ENCODE measurements around the gene DOCK9.

The DOCK9 gene

DNA sequence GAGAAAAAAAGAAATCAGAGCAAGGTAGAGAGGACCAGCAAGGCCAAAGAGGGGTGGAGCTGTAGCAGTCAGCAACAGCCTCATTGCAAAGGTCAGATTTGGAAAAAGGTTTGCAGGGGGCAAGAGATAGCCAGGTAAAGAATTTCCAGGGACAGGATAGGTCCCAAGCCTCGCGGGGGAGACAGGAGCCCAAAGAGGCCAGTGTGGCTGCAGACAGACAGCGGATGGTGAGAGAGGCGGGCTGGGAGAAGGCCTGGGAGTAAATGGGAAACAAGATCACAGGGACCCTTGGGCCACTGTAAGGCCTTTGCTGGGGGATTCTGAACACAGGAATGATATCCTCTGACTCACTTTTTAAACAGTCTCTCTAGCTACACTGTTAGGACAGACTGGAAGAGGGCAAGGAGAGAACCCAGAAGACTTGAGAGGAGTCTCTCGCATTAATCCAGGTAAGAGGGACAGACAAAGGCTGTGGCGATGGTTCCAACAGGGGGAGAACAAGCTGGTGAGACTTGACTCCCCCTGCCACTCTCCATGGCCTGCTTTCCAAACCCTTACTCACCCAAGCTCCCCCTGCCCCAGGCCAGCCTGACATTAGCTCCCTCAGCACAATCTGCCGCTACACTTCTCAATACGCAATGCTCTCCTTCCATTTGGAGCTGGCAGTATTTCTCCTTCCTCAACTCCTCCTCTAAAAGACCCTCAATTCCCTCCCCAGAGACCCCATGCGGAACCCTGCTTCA is 31.8 kb downstream of the DOCK9 start:
- no peak for DNase-seq (ENCODE audit: low spot score)

DNA sequence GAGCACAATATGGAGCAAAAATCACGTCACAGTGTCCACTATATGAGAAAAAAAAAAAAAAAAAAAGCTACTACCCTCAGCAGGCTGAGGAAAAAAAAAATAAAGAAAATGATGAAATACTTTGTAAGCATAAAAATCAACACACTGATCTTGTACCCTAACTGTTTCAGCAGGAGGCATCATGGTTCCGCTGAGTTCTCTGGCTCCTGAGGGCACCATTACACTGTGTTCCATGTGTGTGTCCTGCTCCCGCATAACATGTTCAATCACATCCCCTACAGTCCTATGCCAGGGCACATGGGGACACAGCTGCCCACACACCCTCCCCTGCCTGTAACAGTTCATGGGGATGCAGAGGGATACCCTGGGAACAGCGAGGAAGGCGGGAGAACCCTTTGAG is 33.5 kb downstream of the DOCK9 start:
- no peak for DNase-seq (ENCODE audit: low spot score)

DNA sequence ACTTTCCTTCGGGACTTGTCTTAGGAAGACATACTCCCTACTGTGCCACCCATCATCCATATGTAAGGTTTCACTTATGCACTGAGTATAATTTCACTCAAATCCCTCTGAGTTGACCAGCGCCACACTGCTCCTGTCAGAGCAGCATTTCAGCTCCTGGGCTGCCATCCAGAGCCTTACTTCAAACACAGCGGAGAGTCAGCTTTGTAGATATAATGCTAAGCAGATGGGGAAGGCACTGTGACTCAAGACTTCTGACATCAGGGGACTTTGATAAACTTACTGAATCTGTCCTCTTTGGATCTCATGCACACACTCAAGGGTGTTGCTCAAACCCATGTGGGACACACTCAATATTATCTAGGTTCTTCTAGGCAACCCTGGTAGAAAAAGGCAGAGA is 34.9 kb downstream of the DOCK9 start:
- DNase-seq (ENCODE audit: low spot score) = no peak

DNA sequence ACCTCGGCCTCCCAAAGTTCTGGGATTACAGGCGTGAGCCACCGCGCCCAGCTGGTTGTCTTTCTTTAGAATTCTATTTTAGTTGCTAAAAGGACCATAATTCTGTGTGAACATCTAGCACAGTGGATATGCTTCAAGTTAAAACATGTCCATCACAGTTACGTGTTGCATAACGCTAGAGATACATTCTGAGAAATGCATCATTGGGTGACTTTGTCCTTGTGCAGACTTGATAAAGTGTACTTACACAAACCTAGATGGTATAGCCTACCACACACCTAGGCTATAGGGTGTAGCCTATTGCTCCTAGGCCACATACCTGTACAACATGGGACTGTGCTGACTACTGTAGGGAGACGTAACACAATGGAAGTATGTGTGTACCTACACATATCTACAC is 35.4 kb downstream of the DOCK9 start:
- DNase-seq (ENCODE audit: low spot score) = no peak

DNA sequence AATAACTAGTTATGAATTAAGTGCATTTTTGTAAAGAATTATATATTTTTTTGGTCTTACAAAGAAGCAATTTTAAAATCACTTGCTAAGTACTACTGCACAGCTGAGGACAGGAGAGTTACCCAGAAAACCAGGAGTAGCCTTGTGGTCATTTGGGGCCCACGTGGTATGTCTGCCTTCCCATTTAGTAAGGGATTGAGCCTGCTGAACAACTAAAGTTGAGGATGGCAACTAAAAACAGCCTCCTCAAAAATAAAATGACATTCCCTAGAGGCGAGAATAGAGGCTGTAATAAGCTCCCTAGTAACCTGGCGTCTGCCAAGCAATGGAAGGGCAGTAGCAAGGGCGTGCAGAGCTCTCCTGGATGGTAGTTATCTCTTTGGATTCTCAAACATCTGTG is 36.3 kb downstream of the DOCK9 start:
- no peak for DNase-seq (ENCODE audit: low spot score)

DNA sequence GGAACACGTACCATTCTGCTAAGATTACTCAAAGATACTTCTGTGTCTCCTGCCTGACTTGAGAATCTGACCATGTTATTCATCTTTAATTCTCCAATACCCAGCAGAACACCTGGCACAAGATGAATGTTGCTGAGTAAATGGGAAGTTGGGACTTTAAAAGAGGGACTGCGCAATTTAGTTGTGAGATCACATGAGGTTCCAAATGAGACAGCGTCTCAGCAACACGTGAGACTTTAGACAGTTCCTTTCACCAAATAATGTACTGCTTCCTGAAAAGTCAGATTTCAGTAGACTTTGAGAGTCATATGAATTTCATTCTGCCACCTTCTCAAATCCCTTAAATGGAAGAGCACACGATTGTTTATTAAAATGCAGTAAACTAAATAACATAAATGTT is 36.7 kb downstream of the DOCK9 start:
- no peak for DNase-seq (ENCODE audit: low spot score)

DNA sequence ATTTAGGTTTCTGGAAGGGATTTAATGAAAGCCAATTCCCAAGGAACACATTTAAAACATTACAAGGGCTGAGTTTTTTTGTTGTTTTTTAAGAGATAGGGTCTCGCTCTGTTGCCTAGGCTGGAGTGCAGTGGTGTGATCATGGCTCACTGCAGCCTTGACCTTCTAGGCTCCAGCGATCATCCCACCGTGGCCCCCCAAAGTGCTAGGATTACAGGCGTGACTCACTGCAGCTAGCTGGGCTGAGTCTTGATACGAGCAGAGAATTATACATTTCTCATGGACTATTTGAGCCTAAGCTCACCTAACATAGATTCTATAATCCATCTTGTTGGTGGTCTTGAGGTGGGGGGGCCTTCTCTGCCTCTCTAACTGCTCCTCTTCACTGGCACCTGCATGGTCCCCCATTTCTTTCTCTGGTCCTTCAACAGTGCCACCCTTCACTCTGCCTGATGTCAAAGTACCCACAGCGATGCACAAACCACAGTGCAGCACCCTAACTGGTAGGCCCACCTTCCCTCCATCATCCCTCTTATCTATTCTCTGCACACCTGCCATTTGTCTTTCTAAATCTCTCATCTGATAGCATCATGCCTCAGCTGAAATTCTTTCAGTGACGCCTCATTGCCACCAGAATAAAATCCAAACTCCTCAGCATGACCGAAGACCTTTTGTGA is 37.4 kb downstream of the DOCK9 start:
- DNase-seq (ENCODE audit: low spot score) = no peak

DNA sequence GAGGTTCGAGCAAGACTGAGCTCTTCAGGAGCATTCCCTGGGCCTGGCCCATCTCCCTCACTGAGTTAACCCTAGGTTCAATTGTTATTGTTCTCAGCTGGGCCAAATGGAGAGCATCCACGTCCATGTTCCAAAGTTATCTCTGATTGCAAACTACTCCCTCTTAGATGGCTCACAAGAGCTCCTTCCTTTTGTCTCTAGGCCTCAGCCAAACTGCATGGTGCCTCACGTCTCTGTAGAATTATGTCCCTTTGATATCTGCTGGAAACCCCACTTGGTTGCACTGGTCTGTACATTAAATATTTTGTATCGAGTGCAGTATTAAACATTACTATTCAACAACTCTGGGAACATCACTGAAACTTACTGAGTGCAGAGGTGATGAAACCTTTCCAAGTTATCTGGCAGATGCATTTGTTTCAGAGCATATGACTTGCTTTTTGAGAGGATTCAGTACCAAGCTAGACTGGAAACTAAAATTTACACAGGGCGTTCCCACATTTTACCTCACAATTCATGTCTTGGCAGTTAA is 38.1 kb downstream of the DOCK9 start:
- no peak for DNase-seq (ENCODE audit: low spot score)

DNA sequence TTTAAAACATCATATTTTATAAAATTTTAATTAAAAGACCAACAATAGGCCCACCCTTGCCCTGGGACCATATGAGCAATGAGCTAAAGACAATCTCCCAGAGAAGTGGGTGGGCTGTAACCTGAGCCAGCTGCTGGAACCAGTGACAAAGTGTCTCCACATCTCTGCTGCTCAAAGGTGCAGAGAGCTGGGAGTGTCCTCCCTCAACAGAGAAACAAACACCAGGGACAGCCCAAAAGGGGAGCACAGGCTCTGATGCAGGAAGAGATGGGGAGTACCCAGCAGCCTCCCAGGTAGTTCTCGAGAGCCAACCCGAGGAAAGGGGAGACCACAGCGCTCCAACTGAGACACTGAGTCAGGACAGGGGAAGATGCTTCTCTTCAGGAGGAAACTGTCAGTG is 39.1 kb downstream of the DOCK9 start:
- DNase-seq (ENCODE audit: low spot score) = no peak

DNA sequence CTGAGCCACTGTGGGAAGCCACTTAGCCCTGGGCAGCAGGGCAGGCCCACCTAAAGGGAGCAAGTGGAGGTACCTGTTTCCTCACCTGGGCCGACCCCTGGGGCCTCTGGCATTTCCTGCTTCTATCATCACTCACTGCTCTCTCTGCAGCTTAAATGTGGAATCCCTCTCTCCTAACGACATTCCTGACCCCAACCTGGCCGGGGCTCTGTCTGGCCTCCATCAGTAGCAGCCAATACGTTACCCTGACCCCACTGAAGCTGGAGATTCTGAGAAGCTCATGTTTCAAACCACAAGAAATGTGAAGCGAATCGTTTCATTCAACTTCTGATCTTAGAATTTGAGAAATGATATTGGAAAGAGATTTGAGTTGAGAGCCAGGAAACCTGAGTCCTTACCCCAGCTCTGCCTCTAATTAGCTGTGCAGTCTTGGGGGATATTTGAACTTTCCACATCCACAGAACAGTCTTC is 39.9 kb downstream of the DOCK9 start:
- no peak for DNase-seq (ENCODE audit: low spot score)

DNA sequence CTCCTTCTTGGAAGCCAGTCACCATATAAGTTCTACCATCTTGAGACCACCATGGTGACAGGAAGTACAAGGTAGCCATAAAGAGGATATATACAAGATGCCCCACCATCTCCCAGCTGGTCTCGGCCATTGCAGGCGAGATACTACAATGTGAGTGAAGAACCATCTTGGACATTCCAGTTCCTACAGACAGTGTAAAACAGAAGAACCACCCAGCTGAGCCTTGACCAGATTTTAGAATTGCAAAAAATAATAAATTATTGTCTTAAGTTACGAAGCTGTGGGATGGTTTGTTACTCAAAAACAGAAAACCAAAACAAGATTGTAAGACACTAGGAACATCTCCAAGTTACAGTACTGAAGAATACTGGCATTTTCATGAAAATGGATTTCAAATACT is 43.6 kb downstream of the DOCK9 start:
- DNase-seq (ENCODE audit: low spot score) = no peak

DNA sequence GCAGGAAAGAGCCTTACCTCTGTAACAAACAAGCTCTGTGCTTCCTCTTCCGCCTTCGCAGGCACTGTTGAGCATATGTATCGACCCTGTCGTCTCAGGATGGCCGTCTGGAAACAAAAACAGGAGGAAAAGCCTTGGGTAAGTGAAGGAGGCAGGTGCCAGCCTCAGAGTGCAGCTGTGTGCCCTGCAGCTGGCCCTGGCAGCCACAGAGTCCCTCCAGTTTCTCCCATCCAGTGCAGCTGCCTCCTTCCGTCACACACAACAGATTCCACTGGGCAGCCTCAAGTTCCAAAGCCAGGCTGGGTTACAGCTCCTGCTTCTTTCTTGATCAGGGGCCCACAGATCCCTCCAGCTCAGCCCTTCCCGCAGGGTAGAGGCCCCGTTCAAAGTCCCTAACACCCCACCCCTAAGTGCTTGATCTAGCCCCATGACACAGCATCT is 47.7 kb downstream of the DOCK9 start:
- DNase-seq (ENCODE audit: low spot score) = no peak

DNA sequence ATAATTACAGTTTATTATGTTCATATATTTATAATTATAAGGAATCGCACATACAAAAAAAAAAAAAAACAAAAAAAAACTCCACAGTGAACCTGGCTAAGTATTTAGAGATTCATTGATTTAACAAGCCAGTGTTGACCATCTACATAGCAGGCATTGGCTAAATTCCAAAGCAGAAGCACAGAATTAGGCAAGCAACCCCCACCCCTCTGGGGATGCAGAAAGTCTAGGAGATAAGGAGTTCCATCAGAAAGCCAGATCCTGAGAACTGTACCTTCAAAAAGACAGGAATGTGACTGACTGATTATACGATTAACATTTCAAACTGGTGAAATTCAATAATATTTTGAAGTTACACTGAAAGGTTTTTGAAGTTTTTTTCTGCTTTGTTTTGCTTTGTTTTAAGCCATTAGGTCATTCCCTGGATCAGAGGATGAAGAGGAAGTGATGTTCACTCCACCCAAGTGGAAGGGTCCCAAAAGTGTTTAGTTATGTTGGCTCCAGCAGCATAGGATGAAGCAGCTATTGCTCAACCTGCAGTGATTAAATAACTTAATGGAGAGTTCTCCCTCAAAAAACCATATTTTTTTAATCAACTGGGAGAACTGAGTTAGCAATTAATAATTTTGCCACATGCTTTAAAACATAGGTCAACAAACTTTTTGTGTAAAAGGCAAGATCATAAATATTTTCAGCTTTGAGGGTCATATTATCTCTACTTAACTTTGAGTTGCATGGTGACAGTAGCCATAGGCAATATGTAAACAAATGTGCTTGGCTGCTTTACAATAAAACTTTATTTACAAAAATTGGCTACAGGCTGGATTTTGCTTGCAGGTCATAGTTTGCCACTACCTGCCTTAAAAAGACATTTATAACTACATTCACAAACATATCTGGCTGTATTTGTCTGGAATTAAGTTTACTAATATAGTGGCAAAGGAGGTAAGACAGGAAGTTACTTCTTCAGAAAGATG is 49.6 kb downstream of the DOCK9 start:
- no peak for DNase-seq (ENCODE audit: low spot score)

DNA sequence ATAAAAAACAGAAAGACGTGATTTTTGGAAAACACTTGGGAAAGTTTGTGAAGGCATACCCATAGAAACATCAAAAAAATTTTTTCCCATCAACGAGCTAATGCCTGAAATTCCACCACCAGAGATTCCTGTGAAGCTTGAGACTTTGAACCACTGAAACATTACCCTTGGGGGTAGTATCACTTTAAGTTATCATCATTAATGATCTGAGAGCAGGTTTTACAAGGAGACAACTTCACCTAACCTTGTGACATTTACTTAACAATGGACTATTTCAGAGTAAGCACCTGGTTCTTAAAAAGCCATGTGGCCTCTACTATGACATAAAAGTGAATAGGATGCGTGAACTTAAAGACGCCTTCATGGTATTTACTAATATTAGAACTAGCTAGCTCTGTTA is 51.9 kb downstream of the DOCK9 start:
- DNase-seq (ENCODE audit: low spot score) = no peak

DNA sequence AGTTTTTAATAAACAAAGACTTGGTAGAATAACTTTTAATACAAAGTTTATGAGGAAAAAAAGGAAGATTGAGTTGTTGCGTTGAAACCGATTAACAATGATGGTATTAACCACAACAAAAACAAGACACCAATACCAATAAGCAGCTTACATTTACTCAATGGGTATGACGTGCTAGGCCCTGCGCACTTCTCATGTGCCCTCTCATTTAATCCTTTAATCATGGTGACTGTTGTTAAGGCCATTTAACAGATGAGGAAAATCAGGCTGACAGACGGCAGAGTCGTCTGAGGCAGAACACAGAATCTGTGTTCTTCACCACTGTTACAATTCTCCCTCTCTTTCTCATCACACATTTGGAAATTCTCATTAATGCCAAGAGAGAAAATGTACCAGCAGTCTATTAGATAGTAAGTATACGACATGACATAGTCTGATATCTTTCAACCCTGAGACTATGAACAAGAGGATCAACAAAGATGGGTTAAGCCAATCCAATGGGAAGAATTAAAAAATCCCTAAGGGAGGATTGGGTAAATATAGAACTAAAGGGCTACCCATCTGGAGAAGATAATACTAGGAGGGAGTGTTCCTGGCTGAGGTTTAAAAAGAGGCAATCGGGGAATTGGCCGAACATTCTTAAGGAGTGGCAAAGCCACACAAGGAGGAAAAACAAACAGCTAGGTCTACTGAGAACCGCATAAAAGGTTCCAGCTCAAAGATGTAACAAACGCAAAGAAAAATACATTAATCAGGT is 54.0 kb downstream of the DOCK9 start:
- DNase-seq (ENCODE audit: low spot score) = no peak

DNA sequence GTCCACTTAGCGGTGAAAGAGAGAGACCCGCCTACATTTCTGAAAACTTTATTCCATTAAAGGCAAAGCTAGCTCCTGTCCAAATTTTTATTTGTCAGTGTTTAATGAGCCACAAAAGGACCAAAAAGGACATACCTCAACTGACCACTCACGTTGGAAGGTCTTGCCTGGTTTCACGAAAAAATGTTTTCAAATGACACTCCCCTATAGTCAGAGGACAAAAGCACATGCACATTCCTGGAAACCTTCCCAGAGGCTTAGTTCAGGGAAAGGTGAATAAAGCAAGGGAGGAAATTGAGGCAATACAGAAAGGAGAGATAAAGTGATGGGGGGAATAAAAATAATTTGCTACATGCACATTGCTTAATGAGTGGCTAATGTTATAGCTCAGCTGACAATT is 55.6 kb downstream of the DOCK9 start:
- no peak for DNase-seq (ENCODE audit: low spot score)

DNA sequence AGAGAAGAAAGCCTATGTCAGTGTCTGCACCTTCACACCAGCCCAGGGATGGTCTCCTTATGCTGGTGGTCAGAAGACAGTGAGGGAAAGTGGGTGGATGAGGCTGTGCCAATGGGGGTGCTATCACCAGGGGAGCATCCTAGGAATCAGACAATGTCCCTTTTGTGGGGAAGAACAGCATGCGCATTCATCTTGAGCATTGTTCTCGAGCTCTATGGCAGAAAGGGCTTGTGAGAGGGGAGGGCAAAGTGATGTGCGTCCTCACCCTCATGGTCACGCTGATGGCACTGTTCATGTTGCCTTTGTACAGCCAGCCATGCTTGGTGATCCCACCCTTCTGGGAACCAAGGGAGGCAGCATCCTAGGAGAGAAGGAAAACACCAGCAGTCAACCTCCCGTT is 56.1 kb downstream of the DOCK9 start:
- no peak for DNase-seq (ENCODE audit: low spot score)

DNA sequence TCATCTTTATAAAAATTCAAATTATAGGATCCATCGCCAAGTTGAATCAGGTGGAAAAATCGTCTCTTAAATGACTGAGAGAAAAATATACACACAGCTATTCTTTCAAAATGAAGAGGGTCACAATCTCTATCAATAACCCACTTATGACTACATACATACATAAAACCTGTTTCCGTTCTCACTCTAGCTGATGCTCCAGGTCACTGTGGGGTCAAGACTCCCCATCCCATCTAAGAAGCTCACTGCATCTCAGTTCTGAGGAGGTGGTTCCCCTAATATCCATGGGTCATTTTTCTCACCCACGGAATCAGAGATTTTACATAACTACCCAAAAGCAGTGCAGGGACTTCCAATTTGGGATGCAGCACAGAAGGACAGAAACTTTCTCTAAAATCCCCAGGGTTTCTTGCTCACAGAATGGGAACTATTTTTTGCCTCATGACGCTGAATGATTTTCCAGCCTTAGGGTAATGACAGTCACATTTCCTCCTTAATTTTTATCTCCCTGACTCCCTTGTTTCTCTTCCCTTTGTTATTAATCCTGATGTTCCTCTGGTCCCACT is 56.8 kb downstream of the DOCK9 start:
- DNase-seq (ENCODE audit: low spot score) = no peak

DNA sequence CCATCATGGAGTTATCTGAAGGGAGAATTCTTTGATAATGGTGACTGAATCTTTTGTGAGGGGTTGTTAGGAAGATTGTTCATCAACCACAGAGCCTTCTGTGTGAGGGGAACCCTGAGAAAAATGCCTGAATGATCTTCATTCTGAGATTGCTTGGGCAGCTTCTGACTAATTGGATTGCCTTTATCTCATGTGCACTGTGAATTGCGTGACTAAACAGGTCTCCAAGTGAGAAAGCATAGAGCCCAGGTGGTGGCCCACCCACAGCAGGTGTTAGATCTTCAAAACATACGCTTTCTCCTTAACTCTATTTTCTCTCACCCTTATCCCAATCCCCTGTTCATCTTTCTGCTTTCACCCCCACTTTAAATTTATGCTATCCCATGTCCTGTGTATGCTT is 58.3 kb downstream of the DOCK9 start:
- no peak for DNase-seq (ENCODE audit: low spot score)

DNA sequence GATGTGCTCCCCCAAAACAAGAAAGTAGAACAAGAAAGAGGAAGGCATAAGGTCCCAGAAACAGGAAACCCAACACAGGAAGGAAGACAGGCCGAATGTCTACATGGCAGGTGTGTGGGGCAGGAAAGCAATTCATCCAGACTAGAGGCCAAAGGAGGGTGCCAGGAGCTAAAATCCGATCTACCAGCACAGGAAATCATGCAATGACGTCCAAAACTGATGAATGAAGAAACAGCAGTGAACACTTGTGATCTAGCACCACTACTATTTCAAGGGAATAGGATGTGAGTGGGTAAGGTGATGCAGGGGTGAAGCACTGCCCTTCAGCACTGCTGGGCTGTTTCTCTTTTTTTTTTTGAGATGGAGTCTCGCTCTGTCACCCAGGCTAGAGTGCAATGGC is 59.1 kb downstream of the DOCK9 start:
- no peak for DNase-seq (ENCODE audit: low spot score)

DNA sequence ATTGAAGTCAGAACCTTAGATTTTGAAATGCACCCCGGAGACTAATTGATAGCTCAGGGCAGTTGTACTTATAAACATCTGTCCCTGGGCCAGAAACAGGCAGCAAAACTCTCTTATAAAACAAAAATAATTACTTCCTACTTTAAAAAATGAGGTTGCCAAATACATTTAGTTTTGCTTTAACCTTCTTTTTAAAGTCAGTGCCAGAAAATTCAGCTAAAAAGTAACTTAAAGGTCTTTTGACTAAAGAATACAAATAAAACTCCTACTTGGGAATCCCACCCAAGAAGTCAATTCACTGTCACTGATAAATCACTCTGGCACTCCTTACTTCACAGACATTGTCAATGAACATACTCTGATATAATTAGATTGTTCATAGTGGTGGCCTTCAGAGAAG is 60.7 kb downstream of the DOCK9 start:
- DNase-seq (ENCODE audit: low spot score) = no peak
